ENCODE results near the gene TJP2. TPM values are rescaled to one million over a fixed set of nuclear protein-coding genes. Genes with fewer than 3 reads are reported as not detected.
A peak's percentile ranks its signal among the peaks of the same experiment; 100 is the strongest.

Gene TJP2
- total and polyA plus RNA-seq, 2 of the 4 experiments (the other 2 are of a cell fraction): 38.3 to 49.3 TPM

DNA sequence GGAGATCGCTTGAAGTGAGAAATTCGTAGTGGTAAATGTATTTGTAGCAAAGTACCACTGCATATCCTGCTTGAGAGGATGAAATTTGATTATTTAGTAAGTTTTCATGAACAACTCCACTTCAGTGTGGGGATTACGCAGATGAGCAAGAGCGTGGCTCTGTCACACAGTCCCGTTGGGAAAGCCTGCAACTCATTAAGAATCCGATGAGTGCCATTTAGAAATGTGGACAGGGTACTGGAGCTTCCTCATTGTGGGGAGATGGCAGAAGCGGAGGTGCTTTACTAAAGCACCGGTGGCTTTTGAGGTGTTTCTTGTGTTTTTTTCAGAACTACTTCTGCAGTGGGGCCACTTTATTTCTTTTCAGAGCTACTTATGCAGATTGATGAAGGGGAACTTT is 1.4 kb downstream of the TJP2 start:
- no CpG with 5 or more reads among the region's 8 CpGs for WGBS, 2 experiments (ENCODE audit: extremely low coverage in 2 of 2, insufficient read length in 1 of 2)
- Histone ChIP-seq H3K27me3 (ENCODE audit: control insufficient read depth, insufficient read depth, low read length) (no peaks in the 10 kb centered on the region), H3K9me3 (ENCODE audit: control insufficient read depth, insufficient read depth, low read length) (no peaks in the 10 kb centered on the region), H2BK120ac (ENCODE audit: low read depth, low read length) (peak overlapping the region; percentile 66), H2BK15ac (ENCODE audit: low read depth, low read length) (peak overlapping the region; percentile 56; the same call in 1 of the 3 replicates), H3K23ac (ENCODE audit: low read depth, low read length) (peak overlapping the region; percentile 84), H4K5ac (ENCODE audit: low read depth, low read length) (no peak overlapping the region), H4K91ac (ENCODE audit: insufficient read depth, low read depth, low read length) (peak overlapping the region; percentile 63), H2BK5ac (ENCODE audit: low read depth, low read length, poor library complexity, severe bottlenecking) (peak overlapping the region; percentile 32), H2AK5ac (ENCODE audit: low read depth, low read length) (no peak overlapping the region; the same call in 1 of the 2 replicates), H3K36me3 (ENCODE audit: control insufficient read depth, insufficient read depth, low read length) (no peaks in the 10 kb centered on the region), H2AK9ac (replicated peaks; ENCODE audit: low read depth, low read length, poor library complexity) (peak overlapping the region; percentile 70), H3K18ac (ENCODE audit: low read depth, low read length) (peak overlapping the region; percentile 22; the same call in 1 of the 2 replicates), H3K4me3 (ENCODE audit: insufficient read depth, low read depth, low read length) (peak overlapping the region; percentile 69), H3K4ac (ENCODE audit: low read depth, low read length) (peak overlapping the region; percentile 73), H3K9ac (ENCODE audit: low read depth, low read length) (no peak overlapping the region), H4K20me1 (ENCODE audit: insufficient read depth, low read length) (peaks cover 15% of the 10 kb centered on the region; the same call in 1 of the 2 replicates), H3K4me1 (ENCODE audit: control insufficient read depth, insufficient read depth, low read length) (peaks cover 11% of the 10 kb centered on the region), H3K9me1 (ENCODE audit: insufficient read depth, low read length) (peaks cover 10% of the 10 kb centered on the region), H4K8ac (ENCODE audit: low read depth in 2 of 2, low read length in 2 of 2) (peak overlapping the region in 1 of 2 experiments; percentile 41; a peak in 2 of 4 replicates), H3K4me2 (ENCODE audit: low read depth, low read length) (peak overlapping the region; percentile 78), H3K56ac (ENCODE audit: extremely low read depth, insufficient read depth, low read length) (peak overlapping the region; percentile 33; the same call in 1 of the 2 replicates), H3K79me1 (ENCODE audit: low read depth in 1 of 2, low read length in 2 of 2) (peaks cover 7 to 70% of the 10 kb centered on the region in 2 experiments; a peak in 3 of 4 replicates), H3K14ac (replicated peaks; ENCODE audit: low read depth, low read length) (peak overlapping the region; percentile 69; the same call in 1 of the 2 replicates), H2AFZ (replicated peaks; ENCODE audit: low read length, poor library complexity) (no peak overlapping the region), H2BK20ac (ENCODE audit: low read depth, low read length) (peak overlapping the region; percentile 71), H3K27ac (ENCODE audit: insufficient read depth, low read length) (no peak overlapping the region)
- BruUV-seq (replicated peaks): no TSS peak
- intact Hi-C loops (cut with micrococcal nuclease) (loop anchor here (5.0 kb wide), 1 partner anchor 53 kb away; no protein-coding TSS in a partner anchor), in situ Hi-C loops (cut with MboI; ENCODE audit: low sequenced_read_pairs) (no loop called here), dilution Hi-C loops (cut with HindIII; ENCODE audit: low sequenced_read_pairs, unreplicated experiment) (no loop called here)
- ChIA-PET CTCF (interaction anchor here (0.6 to 1.0 kb wide), 3 partner anchors 17 to 793 kb away, joined by 3 to 13 read pairs (median 5); partner anchors contain the start of gene FXN), POLR2A (ENCODE audit: unreplicated experiment) (no interaction called here)
- ATAC-seq (ENCODE audit: low read depth) (0 out of 2 replicates have a peak, but pooled peaks have one; percentile 1), DNase-seq (no peak)
- TF ChIP-seq MXI1 (IDR thresholded peaks at IDR 0.05; ENCODE audit: borderline replicate concordance, low read depth, low read length) (no peak), MAZ (IDR thresholded peaks at IDR 0.05; ENCODE audit: borderline replicate concordance, low read depth, low read length) (no peak), NFE2L2 (IDR thresholded peaks at IDR 0.05; ENCODE audit: low read depth, low read length) (no peak), RFX5 (IDR thresholded peaks at IDR 0.05; ENCODE audit: low read depth, low read length) (no peak), MAFK (IDR thresholded peaks at IDR 0.05; ENCODE audit: low read depth, low read length) (no peak), RCOR1 (IDR thresholded peaks at IDR 0.05; ENCODE audit: insufficient replicate concordance, low read length) (no peak)
- TF ChIP-seq, protein P1, sequence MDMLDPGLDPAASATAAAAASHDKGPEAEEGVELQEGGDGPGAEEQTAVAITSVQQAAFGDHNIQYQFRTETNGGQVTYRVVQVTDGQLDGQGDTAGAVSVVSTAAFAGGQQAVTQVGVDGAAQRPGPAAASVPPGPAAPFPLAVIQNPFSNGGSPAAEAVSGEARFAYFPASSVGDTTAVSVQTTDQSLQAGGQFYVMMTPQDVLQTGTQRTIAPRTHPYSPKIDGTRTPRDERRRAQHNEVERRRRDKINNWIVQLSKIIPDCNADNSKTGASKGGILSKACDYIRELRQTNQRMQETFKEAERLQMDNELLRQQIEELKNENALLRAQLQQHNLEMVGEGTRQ (IDR thresholded peaks at IDR 0.05; ENCODE audit: low read depth, low read length): no peak
